Measurements from ENCODE around the gene UBE2S. TPM values are rescaled to one million over a fixed set of nuclear protein-coding genes. Genes with fewer than 3 reads are reported as not detected.

The UBE2S gene
- total and polyA plus RNA-seq, 2 donors: 17.5 to 29.9 TPM

- H3K4me1 ChIP-seq (ENCODE audit: insufficient read depth): peaks cover 1% of the 10 kb centered on the region
- no peak for DNase-seq (ENCODE audit: extremely low spot score)
- 87% methylated on average over 8 of the region's 8 CpGs for WGBS
Observed at GRCh38 chr19:55365245-55365644, 42.3 kb downstream of the UBE2S start.

GRCh38 chr19:55362990-55363716 lies 44.4 kb downstream of the UBE2S start, which contains the start of gene GARIN5B:
GARIN5B (minus strand) TSS chr19:55363260; CDS start chr19:55363066, 194 bp downstream.
- no peaks in the 10 kb centered on the region for H3K4me1 ChIP-seq (ENCODE audit: insufficient read depth)
- WGBS: 74% methylated on average over 27 of the region's 27 CpGs

More at GRCh38 chr19:55365245-55365644, 42.3 kb downstream of the UBE2S start:
- Histone ChIP-seq H3K27ac (ENCODE audit: low read depth) (no peak overlapping the region), H3K36me3 (ENCODE audit: insufficient read depth) (no peaks in the 10 kb centered on the region), H3K4me3 (ENCODE audit: low read depth, low read length) (no peak overlapping the region)

DNA sequence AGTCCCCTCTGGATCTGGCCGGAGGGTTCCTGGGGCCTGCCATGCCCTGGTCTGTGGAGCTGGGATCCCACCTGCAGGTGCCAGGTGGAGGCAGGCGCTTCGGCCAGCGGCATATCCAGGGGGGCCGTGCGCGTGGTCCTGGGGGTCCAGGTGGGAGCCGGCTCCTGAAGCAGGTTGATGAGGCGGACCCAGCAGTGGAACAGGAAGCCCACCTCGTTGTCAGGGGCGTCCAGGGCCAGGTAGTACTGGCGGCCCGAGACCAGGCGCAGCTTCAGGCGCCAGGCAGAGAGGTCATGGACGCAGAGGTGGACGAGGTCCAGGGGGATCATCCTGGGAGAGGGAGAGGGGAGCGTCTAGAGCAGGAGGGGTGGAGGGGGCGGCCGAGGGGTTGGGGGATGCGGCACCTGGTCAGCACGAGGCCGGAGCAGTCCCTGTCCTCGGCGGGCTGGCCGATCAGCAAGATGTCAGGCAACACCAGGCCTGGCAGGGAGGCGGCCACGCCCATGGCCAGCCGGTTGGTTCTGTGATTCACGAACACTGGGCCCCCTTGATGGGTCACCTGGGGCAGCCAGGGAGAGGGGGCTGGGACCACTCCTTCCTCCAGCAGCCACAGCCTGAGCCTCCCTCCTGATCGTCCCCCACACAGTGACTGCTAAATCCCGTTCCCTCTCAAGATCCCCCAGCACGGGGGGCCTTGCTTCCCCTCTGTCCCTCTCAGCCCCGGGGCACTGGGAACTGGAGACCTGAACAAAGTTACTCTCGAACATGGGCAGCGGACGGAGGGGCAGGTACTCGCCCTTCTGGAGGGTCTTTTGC lies 45.2 kb downstream of the UBE2S start:
- DNase-seq (ENCODE audit: extremely low spot score): no peak
- H3K27ac ChIP-seq (ENCODE audit: low read depth): no peak overlapping the region
- no peak overlapping the region for H3K4me3 ChIP-seq (ENCODE audit: low read depth, low read length)
- H3K4me1 ChIP-seq (ENCODE audit: insufficient read depth): no peaks in the 10 kb centered on the region
- H3K36me3 ChIP-seq (ENCODE audit: insufficient read depth): no peaks in the 10 kb centered on the region
- 72% methylated on average over 38 of the region's 38 CpGs for WGBS

More at GRCh38 chr19:55362990-55363716, 44.4 kb downstream of the UBE2S start, which contains the start of gene GARIN5B:
- Histone ChIP-seq H3K27ac (ENCODE audit: low read depth) (no peak within 1 kb of the TSS), H3K36me3 (ENCODE audit: insufficient read depth) (no peaks in the 10 kb centered on the region), H3K4me3 (ENCODE audit: low read depth, low read length) (no peak within 1 kb of the TSS)
- DNase-seq (ENCODE audit: extremely low spot score): no peak

DNA sequence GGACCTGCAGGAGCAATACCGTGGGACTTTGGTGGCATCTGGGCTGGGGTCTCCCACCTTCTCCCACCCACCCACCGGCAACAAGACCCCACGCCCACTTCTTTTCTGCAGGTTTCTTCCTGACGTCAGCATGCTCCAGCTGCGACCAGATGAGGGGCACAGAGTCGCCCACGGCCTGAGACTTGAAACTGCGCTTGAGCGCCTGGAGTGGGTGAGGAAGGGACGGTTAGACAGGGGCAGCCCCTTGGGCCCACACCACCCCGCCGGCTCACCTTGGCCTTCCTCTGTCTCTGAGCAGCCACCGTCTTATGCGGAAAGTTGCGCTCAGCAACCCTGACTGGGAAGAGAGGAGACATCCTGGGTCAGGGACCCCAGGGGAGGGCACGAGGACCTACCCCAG lies 46.7 kb downstream of the UBE2S start:
- WGBS: 92% methylated on average over 16 of the region's 16 CpGs
- no peak for DNase-seq (ENCODE audit: extremely low spot score)
- Histone ChIP-seq H3K36me3 (ENCODE audit: insufficient read depth) (no peaks in the 10 kb centered on the region), H3K27ac (ENCODE audit: low read depth) (no peak overlapping the region), H3K4me1 (ENCODE audit: insufficient read depth) (no peaks in the 10 kb centered on the region), H3K4me3 (ENCODE audit: low read depth, low read length) (no peak overlapping the region)

DNA sequence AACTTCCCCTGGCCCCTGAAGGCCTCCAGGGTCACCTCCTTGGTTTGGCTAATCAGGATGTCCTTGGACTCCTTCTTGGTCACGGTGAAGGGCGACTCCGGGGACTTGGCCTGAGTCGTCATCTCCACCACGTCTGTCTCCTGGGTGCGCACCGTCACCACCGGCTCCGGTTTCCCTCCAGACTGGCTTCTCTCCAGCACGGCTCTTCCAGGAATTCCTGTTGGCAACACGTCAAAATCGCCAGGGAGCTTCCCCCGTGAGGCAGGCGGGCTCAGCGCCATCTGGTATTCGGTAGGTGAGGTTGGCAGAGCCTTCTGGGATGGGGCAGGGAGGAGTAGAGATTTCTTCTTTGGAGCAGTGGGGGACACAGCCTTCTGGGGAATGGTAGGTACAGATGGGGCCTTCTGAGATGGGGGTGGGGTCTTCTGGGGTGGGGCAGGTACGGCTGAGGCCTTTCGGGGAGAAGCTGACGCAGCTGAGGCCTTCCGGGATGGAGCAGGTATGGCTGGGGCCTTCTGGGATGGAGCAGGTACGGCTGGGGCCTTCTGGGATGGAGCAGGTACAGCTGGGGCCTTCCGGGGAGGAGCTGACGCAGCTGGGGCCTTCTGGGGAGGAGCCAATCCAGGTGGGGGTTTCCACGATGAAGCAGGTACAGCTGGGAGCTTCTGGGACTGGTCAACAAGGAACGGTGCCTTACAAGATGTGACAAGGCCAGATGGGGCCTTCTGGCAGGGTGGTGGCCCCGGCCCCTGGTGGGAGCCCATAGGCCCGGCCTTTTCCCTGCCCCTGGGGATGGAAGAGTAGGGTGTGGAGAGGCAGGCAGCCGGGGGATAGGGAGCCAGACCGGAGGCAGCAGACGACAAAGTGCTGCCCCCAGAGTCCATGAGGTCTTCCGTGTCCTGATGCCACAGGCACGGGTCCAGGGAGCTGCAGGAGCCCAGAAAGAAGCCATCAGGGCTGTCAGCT lies 48.4 kb downstream of the UBE2S start:
- H3K36me3 ChIP-seq (ENCODE audit: insufficient read depth): no peaks in the 10 kb centered on the region
- 72% methylated on average over 32 of the region's 32 CpGs for WGBS
- no peak overlapping the region for H3K4me3 ChIP-seq (ENCODE audit: low read depth, low read length)
- H3K27ac ChIP-seq (ENCODE audit: low read depth): no peak overlapping the region
- no peaks in the 10 kb centered on the region for H3K4me1 ChIP-seq (ENCODE audit: insufficient read depth)
- no peak for DNase-seq (ENCODE audit: extremely low spot score)

- no peak overlapping the region for H3K27ac ChIP-seq (ENCODE audit: low read depth)
- DNase-seq (ENCODE audit: extremely low spot score): no peak
- no peak overlapping the region for H3K4me3 ChIP-seq (ENCODE audit: low read depth, low read length)
- 86% methylated on average over 19 of the region's 19 CpGs for WGBS
- no peaks in the 10 kb centered on the region for H3K36me3 ChIP-seq (ENCODE audit: insufficient read depth)
- H3K4me1 ChIP-seq (ENCODE audit: insufficient read depth): no peaks in the 10 kb centered on the region
Observed at GRCh38 chr19:55358493-55358892, 49.1 kb downstream of the UBE2S start.

GRCh38 chr19:55355213-55355821 lies 52.3 kb downstream of the UBE2S start:
- Histone ChIP-seq H3K27ac (ENCODE audit: low read depth) (no peak overlapping the region), H3K4me1 (ENCODE audit: insufficient read depth) (no peaks in the 10 kb centered on the region), H3K4me3 (ENCODE audit: low read depth, low read length) (no peak overlapping the region), H3K36me3 (ENCODE audit: insufficient read depth) (no peaks in the 10 kb centered on the region)
- no peak for DNase-seq (ENCODE audit: extremely low spot score)
- 17% methylated on average over 13 of the region's 13 CpGs for WGBS

DNA sequence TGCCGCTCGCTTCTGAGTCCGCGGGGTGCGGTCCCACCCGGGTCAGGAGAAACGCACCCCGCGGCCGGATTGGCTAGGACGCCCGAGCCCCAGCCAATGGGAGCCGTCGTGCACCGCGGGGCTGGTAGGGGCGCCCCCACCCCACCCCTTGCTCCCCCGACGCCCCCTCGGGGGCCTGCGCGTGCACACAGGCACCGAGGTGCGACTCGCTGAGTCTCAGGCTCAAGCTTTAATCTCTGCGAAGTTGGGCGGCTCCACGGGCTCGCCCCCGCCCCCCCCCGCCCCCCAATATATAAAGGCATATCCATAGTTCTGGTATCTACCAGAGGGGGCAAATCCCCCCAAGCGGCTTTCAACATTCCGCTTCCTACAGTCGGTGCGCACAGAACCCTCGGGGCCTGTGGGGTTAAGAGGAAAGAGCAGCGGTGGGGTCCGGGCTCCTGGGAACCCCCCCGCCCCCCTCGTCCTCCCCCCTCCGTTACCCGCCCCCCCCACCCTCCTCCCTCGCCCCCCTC lies 52.8 kb downstream of the UBE2S start, which contains the start of gene COX6B2:
TSS of gene COX6B2 (minus strand) at position 22 of the 515 bp plus-strand sequence. CDS start 198 bp downstream, outside the sequence.
- no peaks in the 10 kb centered on the region for H3K4me1 ChIP-seq (ENCODE audit: insufficient read depth)
- DNase-seq (ENCODE audit: extremely low spot score): no peak
- peak within 1 kb of the TSS; percentile 21 for H3K4me3 ChIP-seq (ENCODE audit: low read depth, low read length)
- no peaks in the 10 kb centered on the region for H3K36me3 ChIP-seq (ENCODE audit: insufficient read depth)
- 2% methylated on average over 43 of the region's 43 CpGs for WGBS
- no peak within 1 kb of the TSS for H3K27ac ChIP-seq (ENCODE audit: low read depth)

DNA sequence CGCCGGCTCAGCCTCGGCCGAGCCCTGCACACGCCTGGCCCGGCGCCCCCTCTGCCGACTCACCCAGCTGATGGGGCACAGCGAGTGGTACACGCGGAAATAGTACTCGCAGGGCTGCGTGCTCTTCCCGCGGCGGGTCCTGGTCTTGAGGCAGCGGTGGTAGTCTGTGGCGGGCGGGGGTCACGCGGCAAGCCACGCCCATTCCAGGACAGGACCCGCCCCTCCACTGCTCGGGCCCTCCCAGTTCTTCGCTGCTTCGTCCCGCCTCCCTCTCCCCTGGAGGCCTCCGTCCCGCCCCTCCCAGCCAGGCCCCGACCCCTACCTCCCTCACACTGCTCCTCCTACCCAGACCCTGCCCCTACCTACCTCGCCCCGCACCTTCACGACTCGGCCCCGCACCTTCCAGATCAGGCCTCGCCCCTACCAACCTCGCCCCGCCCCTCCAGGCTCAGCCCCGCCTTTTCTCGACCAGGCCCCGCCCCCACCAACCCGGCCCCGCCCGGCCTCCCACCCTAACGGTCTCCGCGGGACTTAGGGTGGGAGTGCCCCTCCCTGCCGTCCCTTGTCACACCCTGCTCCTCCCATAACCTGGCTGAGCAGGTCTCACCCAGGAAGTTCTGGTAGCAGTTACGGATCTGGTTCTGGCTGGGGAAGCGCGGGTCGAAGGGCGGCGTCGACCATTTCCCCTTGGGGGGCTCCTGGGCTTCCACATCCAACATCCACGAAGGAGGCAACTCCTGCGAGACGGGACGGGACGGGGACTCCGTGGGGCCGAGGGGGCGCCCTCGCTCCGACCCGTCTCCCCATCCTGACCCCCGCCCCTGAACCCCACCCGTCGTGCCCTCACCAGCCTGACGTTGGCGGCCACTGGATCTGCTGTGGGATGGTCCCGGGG lies 53.5 kb downstream of the UBE2S start:
- no peaks in the 10 kb centered on the region for H3K4me1 ChIP-seq (ENCODE audit: insufficient read depth)
- 2% methylated on average over 72 of the region's 72 CpGs for WGBS
- H3K27ac ChIP-seq (ENCODE audit: low read depth): no peak overlapping the region
- peak overlapping the region; percentile 21 for H3K4me3 ChIP-seq (ENCODE audit: low read depth, low read length)
- H3K36me3 ChIP-seq (ENCODE audit: insufficient read depth): no peaks in the 10 kb centered on the region
- DNase-seq (ENCODE audit: extremely low spot score): no peak

DNA sequence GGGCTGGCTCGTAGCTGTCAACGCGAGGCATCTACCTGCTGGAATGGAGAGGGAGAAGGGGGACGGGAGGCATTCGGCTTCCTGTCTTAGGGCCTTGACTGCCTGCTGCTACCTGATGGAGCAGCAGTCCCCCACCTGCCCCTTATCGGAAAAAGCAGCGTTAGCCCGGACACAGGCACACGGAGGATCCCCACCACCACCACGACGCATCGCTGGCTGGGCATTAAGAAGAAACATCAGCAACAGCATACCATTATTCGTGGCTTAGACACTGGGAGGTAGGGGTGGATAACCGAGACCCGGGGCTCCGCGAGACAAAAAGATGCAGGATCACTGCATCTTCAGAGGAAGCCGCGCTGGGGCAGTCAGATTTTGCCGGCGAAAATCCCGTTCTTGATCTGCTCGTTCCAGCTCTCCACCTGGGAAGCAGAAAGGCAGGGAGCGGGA lies 54.2 kb downstream of the UBE2S start:
- 3% methylated on average over 24 of the region's 24 CpGs for WGBS
- Histone ChIP-seq H3K36me3 (ENCODE audit: insufficient read depth) (no peaks in the 10 kb centered on the region), H3K27ac (ENCODE audit: low read depth) (no peak overlapping the region), H3K4me1 (ENCODE audit: insufficient read depth) (no peaks in the 10 kb centered on the region), H3K4me3 (ENCODE audit: low read depth, low read length) (peak overlapping the region; percentile 21)
- no peak for DNase-seq (ENCODE audit: extremely low spot score)

DNA sequence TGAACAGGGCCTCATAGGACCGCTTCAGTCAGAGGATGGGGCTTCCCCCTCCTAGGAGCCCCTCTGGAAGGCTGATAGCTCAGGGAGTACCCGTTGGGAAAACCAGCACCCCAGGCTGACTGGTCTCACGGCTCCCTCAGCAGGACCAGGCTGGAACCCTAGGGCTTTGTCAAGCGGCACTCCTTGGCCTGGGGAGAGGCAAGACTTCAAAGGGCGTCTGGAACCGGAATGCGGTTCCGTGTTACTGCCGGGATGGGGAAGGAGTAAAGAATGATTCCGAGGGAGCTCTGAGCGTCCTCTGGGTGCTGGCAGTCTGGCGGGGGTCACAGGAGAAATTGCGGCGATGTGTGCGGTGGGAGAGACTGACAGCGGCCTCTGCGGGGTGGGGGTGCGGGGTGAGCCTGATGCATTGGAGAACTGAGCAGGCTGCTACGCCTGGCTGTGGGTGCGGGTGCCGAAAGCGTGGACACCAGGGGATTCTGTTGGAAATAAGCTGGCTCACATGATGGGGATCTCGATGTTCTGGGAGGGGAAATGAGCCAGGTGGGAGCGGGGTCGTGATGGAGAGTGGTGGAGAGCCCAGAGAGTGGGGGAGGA lies 54.9 kb downstream of the UBE2S start:
- H3K27ac ChIP-seq (ENCODE audit: low read depth): no peak overlapping the region
- H3K4me1 ChIP-seq (ENCODE audit: insufficient read depth): no peaks in the 10 kb centered on the region
- DNase-seq (ENCODE audit: extremely low spot score): no peak
- no peaks in the 10 kb centered on the region for H3K36me3 ChIP-seq (ENCODE audit: insufficient read depth)
- H3K4me3 ChIP-seq (ENCODE audit: low read depth, low read length): no peak overlapping the region
- WGBS: 65% methylated on average over 25 of the region's 25 CpGs

Measured in urinary bladder (tissue), 4 donors.